GM21717 (cell line): ENCODE measurements around the gene USP46.

Source experiments
- ATAC-seq: cut with Tn5 transposase; IDR thresholded peaks from one replicate; pipeline ENCODE4 v1.9.1; 2021; ENCODE audit warnings: mild to moderate bottlenecking, moderate library complexity; ENCODE audit not compliant: unreplicated experiment

Gene USP46

DNA sequence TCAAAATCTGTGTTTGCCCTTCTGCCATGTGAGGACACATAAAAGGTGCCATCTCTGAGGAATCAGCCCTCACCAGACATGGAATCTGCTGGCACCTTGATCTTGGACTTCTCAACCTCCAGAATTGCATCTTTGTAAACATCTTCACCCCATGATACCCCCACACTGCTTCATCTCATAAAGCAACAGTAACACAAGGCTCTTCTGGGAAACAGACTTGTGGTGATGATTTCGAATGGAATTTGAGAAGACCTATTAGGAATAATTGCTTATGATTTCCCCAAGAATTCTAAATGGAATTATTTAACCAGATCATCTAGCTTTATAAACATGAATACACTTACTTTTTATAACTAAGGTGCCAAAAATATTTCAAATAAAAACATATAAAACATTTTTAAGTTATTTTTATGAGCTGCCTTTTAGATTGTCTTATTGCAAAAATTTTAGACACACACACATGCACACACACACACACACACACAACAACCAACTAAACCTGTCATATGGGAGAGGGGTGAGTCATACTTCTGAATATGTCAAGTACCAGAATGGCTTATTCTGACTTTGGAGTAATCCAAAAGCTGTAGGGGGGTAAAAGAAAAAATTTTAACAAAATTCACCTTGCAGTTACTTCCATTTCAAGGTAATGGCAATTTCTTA is 82.0 kb downstream of the USP46 start:
- no peak for ATAC-seq

DNA sequence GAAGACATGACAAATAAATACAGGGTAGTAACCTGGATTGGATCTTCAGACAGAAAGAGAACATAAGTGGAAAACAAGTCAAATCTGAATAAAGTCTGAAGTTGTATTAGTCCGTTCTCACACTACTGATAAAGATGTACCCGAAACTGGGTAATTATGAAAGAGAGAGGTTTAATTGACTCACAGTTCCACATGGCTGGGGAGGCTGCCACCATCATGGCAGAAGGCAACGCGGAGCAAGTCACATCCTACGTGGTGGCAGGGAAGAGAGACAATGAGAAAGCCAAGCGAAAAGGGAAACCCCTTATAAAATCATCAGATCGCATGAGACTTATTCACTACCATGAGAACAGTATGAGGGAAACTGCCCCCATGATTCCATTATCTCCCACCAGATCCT is 82.8 kb downstream of the USP46 start:
- no peak for ATAC-seq

DNA sequence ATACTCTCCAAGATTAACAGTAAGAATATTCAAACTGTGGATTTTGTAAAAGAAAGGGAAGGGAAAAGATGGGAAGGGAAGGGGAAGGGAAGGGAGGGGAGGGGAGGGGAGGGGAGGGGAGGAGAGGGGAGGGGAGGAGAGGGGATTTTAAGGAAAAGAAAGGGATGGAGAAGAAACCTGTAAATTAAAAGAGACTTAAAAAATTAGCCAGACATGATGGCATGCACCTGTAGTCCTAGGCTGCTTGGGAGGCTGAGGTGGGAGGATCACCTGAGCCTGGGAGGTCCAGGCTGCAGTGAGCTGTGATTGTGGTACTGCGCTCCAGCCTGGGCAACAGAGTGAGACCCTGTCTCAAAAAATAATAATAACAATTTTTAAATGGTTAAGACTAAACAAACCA is 83.7 kb downstream of the USP46 start:
- ATAC-seq, result no peak

DNA sequence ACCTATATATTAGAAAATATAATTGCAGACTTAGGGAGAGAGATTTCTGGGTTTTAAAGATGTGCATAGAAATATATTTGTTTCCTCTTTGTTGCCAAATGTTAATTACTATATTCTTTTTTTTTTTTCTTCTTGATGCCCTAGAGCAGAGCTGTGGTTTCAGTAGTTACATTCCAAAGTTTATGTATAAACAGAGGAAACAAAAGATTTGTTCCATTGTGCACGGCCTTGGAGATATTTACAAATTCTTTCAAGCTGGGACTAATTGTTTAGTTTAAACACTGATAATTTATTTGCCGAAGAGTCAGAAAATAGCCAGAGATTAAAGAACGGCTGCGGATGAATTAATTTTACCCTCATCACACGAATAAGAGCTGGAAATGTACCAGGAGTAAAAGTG is 85.1 kb downstream of the USP46 start:
- ATAC-seq, result no peak

DNA sequence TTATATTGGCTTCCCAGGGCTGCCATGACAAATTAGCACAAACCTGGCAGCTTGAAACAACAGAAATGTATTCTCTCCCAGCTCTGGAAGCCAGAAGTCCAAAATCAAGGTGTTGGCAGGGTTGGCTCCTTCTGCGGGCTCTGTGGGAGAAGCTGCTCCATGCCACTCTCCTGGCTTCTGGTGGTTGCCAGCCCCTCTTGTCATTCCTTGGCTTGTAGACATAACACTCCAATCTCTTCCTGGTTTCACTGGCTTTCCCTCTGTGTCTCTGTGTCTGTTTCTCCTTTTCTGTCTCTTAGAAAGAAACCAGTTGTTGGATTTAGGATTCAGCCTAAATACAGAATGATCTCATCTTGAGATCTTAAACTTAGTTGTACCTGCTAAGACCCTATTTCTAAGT is 85.5 kb downstream of the USP46 start:
- ATAC-seq, result no peak

DNA sequence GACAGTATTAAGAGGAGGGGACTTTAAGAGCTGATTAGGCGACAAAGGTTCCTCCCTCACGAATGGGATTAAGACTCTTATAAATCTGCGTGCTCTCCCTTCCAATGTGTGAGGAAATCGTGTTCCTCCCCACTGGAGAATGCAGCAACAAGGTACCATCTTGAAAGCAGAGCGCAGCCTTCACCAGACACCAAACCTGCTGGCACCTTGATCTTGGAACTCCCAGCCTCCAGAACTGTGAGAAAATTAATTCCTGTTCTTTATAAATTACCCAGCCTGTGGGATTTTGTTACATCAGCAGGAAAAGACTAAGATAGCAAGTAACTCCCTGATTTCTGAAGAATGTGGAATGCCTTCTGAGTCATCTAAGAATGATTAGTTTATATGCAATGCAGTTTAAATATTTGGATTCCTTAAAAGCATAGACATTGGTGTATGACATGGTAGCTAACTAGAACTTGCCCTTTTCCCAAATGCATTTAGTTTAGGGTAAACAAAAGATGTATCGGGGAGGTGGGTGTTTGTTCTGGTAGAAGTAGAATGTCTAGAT is 86.1 kb downstream of the USP46 start:
- ATAC-seq, result no peak

DNA sequence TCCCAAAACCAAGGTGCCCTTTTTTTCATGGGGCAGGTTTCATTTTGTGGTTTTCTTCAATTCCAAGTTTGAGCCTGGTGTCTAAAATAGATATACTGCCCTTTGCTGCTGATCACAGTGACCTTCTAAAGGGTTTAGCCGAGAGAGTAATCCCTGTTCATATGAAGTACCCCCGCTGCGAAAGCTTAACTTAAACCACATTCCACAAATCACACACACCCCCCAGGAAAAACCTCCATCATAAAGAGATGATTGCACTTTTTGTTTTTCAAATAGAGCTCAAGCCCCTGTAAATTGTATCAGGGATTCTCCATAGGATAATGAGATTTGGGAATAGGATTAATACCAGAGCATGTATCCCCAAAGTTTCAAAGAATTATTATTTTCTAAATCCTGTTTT is 90.8 kb downstream of the USP46 start:
- ATAC-seq, result no peak

DNA sequence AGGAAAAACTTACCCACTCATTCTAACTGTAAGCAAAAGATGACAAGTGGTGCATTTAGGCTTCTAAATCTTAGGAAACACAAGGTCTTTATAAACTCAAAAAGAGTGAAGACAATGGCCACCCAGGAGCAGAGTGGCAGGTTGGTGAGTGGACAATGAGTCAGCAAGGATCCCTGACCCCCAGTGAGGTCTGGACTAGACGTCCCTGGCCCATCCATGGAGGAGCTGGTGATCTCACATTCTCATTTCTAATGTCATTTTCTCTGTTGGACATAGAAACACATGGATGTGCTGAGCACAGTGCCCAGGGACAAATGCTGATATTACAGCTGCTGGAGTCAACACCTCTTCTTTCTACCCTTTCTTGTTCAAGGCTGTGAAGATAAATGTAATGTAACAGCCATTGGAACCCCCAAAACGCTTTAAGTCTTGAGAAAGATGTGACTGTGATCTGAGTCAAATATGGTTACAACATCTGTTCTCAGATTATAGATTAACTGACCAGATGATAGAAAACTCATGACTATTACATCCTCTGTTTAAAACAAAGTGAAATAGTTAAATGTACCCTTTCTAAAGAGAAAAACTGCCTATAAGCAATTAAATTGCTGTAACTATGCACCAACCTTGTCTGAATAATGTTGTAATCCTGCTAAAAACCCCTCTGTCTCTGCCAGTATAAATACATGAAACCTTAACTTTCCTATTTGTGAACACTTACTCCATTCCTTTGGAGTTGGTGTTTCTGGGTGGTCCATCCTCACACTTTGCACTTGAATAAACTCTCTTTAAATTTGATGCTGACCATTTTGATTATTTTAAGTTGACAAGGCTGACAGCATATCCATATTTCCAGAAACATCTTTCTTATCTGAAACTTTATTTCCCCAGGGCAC is 92.7 kb downstream of the USP46 start:
- no peak for ATAC-seq

DNA sequence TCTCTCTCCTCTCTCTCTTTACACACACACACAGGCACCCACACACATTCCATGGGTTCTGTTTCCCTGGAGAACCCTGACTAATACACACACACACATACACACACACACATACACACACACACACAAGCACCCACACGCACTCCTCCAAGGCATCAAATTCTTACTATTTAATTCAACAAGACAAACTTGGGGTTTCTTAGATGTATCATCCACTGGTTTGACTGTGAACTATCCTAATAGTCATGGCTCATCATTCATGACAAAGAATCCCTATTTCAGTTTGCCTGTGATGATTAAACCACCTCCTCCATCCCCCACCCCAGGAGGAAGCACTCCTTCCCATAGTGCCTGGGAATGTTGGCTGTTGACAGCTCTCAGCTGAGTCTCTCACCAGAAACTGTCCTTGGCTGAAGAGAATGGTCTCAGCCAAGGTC is 98.2 kb downstream of the USP46 start:
- ATAC-seq, result no peak

DNA sequence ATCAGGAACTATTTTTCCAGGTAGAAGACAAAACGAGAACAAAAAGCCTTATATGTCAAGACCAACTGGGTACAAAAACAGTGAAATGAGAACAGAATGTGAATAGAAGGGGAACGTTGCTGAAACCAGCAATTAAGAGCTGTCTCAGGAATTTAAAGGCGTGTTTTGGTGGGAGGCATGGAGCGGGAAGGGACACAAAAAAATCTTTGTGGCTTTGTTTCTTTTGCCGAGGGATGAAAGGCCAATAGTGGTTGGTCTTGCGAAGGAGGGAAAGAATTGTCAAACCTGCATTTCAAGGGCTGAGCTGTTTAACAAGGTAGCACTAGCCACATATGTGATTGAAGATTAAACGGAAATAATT is 103.8 kb downstream of the USP46 start:
- no peak for ATAC-seq

DNA sequence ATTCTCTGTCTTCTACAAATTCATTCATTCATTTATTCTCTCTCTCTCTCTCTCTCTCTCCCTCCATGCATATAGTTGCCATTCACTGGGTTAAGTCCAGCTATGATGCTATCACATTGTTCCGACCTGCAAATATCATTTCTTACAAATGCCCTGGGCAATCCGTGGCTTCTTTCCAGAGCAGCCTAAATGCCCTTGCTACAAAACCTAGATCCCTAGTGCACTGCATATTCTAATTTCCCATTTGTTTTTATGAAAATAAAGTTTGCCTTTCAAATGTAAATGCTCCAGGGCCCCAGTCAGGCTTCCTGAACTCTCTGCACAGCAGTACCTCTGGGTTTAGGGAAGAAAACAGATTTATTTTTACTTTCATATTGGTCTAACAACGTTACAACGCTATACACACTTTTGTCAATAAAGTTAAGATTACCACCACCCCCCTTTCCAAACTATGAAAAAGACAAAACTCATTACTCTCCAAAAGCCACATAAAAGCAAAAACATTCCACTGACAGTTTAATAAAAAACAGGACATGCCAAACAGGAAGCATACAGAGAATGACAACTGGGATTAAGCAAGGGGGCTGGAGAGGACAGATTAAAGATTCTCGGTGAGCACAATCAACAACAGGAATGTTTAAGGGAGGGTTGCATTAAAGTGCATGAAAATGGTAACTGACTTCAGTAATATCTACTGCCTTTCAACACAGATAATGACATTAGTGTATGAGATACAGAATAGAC is 104.3 kb downstream of the USP46 start:
- ATAC-seq, result no peak

DNA sequence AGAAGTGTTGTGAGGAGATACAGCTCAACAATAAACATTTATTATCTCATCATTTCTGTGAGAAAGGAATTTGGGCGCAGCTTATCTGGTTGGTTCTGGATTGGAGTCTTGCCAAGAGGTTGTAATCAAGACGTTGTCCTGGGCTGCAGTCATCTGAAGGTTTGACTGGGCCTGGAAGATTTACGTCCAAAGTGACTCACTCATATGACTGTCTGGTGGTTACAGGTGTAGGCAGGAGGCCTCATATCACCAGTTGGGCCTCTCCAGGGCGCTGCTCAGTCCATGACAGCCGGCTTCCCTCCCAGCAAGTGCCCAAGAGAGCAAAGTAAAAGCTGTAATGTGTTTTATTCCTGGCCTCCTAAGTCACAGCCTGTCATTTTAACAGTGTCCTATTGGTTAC is 106.3 kb downstream of the USP46 start:
- no peak for ATAC-seq

DNA sequence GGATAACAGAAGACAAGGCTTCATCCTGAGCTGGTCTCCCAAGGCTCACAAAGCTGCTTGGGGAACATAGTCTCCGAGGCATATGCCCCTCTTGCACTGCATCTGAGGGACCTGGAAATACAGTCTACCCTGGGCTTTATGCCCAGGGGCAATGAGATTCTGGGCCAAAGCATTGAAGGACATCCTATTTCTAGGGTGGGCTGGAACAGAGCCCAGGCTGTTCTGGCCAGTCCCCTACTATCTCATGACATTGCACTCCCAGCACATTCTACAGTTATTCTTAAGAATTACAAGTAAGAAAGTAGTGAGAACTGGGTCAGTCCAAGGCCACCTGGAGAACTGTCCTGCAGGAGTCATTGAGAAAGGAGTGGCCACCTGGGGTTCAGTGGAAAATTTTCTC is 107.6 kb downstream of the USP46 start:
- no peak for ATAC-seq

DNA sequence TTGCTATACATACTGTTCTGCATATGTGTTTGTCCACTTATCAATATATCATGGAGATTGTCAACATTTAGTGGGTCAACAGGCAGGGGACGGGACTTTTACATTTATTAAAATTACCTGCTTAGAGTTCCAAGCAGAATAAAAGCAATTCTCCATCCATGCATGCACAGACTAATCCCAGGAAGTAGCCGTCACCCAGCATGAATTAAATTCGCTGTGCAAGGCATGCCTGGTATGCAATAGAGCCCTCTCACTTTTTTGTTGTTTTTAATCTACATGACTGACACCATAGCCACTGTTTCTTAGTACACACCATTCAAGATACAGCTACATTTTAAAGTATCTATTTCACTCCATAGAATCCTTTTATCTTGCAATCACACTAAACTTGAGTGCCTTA is 108.9 kb downstream of the USP46 start:
- ATAC-seq, result no peak

DNA sequence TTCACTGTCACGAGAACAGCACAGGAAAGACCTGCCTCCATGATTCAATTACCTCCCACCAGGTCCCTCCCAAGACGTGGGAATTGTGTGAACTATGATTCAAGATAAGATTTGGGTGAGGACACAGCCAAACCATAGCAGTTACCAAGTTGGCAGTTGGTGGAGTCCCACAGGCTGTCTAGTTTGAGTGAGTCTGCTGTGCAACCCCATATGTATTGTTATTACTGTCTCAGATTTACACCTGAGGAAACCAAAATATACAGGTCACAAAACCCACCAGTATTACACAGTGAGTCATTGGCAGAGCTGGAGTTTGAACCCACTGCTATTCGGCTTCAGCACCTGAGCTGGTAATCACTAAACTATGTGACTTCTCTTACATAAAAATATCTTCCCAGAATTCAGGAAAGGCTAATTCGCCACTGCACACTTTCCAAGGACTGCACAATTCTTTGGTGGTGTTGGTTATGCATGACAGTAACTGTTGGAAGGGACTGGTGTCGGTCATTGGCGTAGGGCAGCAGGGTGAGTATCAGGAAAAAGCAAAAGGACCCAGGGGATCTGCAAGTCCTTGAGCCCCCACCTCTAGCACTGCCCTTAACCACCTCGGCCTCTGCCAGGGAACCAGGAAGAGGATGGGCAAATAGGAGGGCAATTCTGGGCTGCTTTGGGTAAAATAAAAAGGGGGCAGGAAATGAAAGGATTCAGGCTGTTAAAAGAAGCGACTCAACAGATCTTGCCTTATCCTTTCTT is 110.1 kb downstream of the USP46 start:
- no peak for ATAC-seq

DNA sequence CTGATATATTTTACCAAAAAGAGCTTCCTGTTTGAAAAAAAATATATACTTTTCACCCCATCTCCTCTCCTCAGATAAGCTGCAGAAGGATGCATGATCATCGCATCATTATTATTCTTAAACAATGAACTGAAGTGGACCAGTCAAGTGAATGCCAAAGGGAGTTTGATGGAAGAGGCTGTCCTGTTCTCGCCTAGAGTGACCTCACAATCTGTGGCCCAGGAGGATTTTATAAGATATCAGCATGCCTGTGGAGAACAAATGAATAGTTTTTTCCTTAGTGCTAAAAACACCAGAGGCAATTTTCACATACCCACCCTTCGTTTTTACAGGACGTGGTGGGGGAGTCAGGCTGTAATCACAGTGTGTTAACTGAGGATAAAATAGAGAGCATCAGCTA is 112.7 kb downstream of the USP46 start:
- ATAC-seq, result no peak

DNA sequence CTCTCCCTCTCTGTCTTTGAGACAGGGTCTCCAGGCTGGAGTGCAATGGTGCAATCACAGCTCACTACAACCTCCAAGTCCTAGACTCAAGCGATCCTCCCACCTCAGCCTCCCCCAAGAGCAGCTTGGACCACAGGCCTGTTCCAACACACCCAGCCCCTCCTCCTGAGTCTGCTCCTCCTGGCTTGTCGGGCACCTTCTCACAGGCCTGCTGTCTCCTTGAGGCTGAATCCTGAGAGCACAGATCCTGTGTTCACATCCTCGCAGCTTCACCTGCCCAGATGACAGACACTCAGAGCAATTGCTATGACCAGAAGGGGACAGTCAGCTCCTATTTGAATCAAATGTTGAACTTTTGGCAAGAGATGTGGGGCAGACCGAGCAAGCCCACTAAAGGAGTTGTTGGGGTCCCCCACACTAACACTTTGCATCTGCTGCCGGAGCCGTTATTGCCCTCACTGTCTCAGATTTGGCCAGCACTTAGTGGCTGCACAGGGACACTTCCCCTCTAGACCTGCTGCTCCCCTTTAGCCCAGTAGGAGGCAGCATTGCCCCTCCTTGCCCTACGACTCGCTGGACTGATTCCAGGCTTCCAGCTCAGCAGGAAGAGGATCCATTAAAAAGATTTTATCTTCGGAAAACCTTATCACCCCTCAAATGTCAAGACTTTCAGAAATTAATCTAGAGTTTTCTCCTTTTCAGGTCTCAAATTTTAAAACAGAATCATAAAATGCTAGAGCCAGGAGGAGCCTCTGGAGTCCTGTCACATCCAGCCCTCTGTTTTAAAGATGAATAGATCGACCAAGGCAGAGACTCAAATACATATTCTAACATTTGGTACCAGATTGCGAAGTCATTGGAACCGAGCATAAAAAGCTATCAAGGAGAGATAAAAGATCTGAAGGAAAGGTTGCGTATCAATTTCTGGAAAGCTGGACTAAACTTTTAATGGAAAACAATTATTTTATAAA is 113.7 kb downstream of the USP46 start:
- no peak for ATAC-seq
